Measurements from ENCODE around the gene MARCHF5. TPM values are rescaled to one million over a fixed set of nuclear protein-coding genes. Genes with fewer than 3 reads are reported as not detected.
A peak's percentile ranks its signal among the peaks of the same experiment; 100 is the strongest.
"Not testable (repeated sequence)": the region's sequence is repeated elsewhere in the genome, so short reads cannot be mapped to it uniquely, and the experiment has no call there.

MARCHF5 gene
- total RNA-seq, 1 donor from 2014 or later = 32.2 TPM

DNA sequence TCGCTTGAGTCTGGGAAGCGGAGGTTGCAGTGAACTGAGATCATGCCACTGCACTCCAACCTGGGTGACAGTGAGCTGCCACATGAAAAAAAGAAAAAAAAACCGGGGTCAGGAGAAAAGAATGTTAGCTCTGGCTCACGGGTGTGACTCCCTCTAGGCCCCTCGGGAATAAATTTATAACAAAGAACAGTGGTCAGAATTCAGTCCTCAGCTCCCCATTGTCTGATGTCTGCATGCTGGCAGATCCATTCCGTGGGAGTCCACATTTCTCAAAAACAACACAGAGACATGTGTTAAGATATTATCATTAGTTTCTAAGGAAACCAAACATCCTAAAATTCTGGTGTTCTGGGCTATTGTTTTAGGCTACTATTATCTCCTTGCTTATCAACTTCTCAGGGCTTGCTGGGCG is 90.6 kb downstream of the MARCHF5 start:
- DNase-seq = no peak
- TF ChIP-seq, protein P1, sequence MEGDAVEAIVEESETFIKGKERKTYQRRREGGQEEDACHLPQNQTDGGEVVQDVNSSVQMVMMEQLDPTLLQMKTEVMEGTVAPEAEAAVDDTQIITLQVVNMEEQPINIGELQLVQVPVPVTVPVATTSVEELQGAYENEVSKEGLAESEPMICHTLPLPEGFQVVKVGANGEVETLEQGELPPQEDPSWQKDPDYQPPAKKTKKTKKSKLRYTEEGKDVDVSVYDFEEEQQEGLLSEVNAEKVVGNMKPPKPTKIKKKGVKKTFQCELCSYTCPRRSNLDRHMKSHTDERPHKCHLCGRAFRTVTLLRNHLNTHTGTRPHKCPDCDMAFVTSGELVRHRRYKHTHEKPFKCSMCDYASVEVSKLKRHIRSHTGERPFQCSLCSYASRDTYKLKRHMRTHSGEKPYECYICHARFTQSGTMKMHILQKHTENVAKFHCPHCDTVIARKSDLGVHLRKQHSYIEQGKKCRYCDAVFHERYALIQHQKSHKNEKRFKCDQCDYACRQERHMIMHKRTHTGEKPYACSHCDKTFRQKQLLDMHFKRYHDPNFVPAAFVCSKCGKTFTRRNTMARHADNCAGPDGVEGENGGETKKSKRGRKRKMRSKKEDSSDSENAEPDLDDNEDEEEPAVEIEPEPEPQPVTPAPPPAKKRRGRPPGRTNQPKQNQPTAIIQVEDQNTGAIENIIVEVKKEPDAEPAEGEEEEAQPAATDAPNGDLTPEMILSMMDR (IDR thresholded peaks at IDR 0.05; ENCODE audit: borderline replicate concordance) = no peak
- H3K4me3 ChIP-seq = no peak overlapping the region
- H3K4me1 ChIP-seq = peaks cover 16% of the 10 kb centered on the region
- peak overlapping the region; percentile 72 for H3K27ac ChIP-seq (replicated peaks)
- intact Hi-C loops (cut with micrococcal nuclease) = no loop called here
- no peaks in the 10 kb centered on the region for H3K36me3 ChIP-seq
- peaks cover 8% of the 10 kb centered on the region for H3K27me3 ChIP-seq (ENCODE audit: low read depth)
- H3K9me3 ChIP-seq (replicated peaks) = no peaks in the 10 kb centered on the region

DNA sequence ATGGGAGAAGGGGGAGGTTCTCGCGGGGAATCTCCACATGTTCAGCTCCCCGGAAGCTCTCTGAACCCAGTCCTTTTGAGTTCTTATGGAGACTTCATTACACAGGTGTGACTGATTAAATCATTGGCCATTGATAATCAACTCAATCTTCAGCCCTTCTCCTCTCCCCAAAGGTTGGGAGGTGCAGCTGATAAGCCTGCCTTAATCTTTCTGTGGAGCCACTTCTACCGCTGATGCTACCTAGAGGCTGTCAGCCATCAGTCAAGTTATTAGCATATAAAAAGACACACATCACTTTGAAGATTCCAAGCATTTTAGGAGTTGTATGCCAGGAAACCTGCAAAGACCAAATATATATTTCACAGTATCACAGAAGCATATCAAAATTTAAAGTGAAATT is 91.7 kb downstream of the MARCHF5 start:
- Histone ChIP-seq H3K4me3 (no peak overlapping the region), H3K4me1 (peaks cover 16% of the 10 kb centered on the region), H3K27me3 (ENCODE audit: low read depth) (peaks cover 8% of the 10 kb centered on the region), H3K36me3 (no peaks in the 10 kb centered on the region), H3K9me3 (replicated peaks) (no peaks in the 10 kb centered on the region), H3K27ac (replicated peaks) (peak overlapping the region; percentile 72)
- intact Hi-C loops (cut with micrococcal nuclease) = no loop called here
- TF ChIP-seq, protein P1 (IDR thresholded peaks at IDR 0.05; ENCODE audit: borderline replicate concordance) = no peak
- DNase-seq = no peak

DNA sequence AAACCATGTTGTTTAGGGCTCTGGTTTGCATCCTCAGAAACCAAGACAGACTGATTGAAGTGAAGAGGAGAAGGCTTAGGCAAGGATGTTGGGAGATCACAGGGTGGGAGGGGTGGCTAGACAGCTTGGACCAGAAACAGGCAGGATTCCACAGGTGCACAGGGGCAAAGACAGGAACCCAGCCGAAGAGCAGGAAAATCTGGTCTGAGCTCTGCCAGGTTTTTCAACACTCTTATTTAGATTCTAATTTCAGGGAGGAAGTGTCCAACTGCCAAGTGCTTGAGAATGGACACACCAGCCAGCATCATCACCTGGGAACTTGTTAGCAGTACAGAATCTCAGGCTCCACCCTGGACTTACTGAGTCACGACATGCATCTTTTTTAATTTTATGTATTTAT is 93.8 kb downstream of the MARCHF5 start:
- intact Hi-C loops (cut with micrococcal nuclease) = no loop called here
- Histone ChIP-seq H3K4me3 (no peak overlapping the region), H3K27ac (replicated peaks) (no peak overlapping the region), H3K4me1 (peaks cover 16% of the 10 kb centered on the region), H3K27me3 (ENCODE audit: low read depth) (peaks cover 8% of the 10 kb centered on the region), H3K9me3 (replicated peaks) (no peaks in the 10 kb centered on the region), H3K36me3 (no peaks in the 10 kb centered on the region)
- no peak for DNase-seq
- TF ChIP-seq, protein P1 (IDR thresholded peaks at IDR 0.05; ENCODE audit: borderline replicate concordance) = no peak

DNA sequence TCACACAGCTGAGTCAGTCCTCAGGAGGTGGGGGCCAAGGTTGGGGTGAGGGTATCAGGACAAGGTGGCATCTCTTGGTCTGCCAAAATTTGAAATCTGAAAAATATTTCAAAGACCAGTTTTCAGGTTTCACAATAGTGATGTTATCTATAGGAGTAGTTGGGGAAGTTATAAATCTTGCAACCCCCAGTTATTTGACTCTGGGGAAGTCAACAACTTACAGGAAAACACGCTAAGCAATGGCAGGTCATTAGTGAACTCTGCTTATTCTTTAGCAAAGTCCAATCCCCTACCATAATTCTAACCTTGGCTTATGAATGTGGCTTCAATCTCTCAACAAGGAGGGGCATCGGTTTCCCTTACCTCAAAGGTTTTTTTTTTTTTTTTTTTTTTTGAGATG is 94.9 kb downstream of the MARCHF5 start:
- Histone ChIP-seq H3K27ac (replicated peaks) (no peak overlapping the region), H3K36me3 (no peaks in the 10 kb centered on the region), H3K4me3 (no peak overlapping the region), H3K9me3 (replicated peaks) (no peaks in the 10 kb centered on the region), H3K27me3 (ENCODE audit: low read depth) (peaks cover 8% of the 10 kb centered on the region), H3K4me1 (peaks cover 15% of the 10 kb centered on the region)
- DNase-seq = no peak
- TF ChIP-seq, protein P1 (IDR thresholded peaks at IDR 0.05; ENCODE audit: borderline replicate concordance) = no peak
- intact Hi-C loops (cut with micrococcal nuclease) = no loop called here

DNA sequence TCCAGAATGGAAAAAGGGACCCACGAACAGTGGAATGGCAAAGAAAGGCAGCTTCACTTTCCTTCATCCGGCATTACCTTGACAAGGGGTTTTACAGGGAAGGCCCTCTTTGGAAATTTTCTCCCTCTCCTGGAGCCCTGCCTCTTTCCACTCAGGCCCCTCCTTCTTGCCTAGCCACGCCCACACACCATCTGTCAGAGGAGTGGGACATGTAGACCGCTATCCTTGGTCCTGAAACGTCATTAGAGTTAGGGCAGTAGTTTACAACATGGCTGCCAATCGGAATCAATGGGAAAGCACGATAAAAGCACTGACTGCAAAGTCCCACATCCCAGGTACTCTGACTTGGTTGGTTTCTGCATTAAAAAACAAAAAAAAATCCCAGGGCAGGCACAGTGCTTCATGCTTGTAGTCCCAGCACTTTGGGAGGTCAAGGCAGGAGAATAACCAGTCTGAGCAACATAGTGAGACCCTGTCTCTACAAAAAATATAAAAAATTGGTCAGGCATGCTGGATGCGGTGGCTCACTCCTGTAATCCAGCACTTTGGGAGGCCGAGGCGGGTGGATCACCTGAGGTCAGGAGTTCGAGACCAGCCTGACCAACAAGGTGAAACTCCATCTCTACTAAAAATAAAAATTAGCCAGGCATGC is 96.4 kb downstream of the MARCHF5 start:
- intact Hi-C loops (cut with micrococcal nuclease) = no loop called here
- H3K36me3 ChIP-seq = no peaks in the 10 kb centered on the region

DNA sequence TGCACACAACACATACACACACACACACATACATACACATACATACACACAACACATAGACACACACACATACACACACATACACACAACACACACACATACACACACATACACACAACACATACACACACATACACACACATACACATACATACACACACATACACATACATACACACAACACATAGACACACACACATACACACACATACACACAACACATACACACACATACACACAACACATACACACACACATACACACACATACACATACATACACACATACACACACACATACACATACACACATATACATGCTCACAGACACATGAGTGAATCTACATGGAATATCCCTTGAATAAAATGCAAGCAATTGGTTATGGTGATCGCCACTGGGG is 102.2 kb downstream of the MARCHF5 start:
- H3K4me3 ChIP-seq; intact Hi-C loops (cut with micrococcal nuclease); H3K9me3 ChIP-seq (replicated peaks); DNase-seq; H3K27me3 ChIP-seq (ENCODE audit: low read depth); H3K27ac ChIP-seq (replicated peaks); H3K4me1 ChIP-seq; H3K36me3 ChIP-seq: not testable (repeated sequence)

More for the DNA sequence above, 96.4 kb downstream of the MARCHF5 start:
- no peak for DNase-seq
- H3K27ac ChIP-seq (replicated peaks) = no peak overlapping the region
- peaks cover 4% of the 10 kb centered on the region for H3K4me1 ChIP-seq
- peaks cover under 1% of the 10 kb centered on the region for H3K27me3 ChIP-seq (ENCODE audit: low read depth)
- no peak overlapping the region for H3K4me3 ChIP-seq
- TF ChIP-seq, protein P1 (IDR thresholded peaks at IDR 0.05; ENCODE audit: borderline replicate concordance) = no peak
- no peaks in the 10 kb centered on the region for H3K9me3 ChIP-seq (replicated peaks)
